ENCODE results near the gene DGKI. TPM values are rescaled to one million over a fixed set of nuclear protein-coding genes. Genes with fewer than 3 reads are reported as not detected.

The DGKI gene
- total RNA-seq, 1 experiment from 2014 or later, result 0.39 TPM

- H3K9me3 ChIP-seq (ENCODE audit: low read depth, low read length, poor library complexity, severe bottlenecking), result no peaks in the 10 kb centered on the region
- no TSS peak for BruUV-seq (replicated peaks)
- H3K27me3 ChIP-seq (replicated peaks; ENCODE audit: insufficient read depth, low read depth, low read length, poor library complexity), result peaks cover 21% of the 10 kb centered on the region
- H3K4me3 ChIP-seq (ENCODE audit: low read depth, low read length, poor library complexity, severe bottlenecking), result no peak overlapping the region
- no peak for DNase-seq (ENCODE audit: low spot score)
- no peaks in the 10 kb centered on the region for H3K36me3 ChIP-seq (ENCODE audit: insufficient read depth, low read length, poor library complexity, severe bottlenecking)
- TF ChIP-seq CTCF (conservative IDR thresholded peaks at IDR 0.05; ENCODE audit: low read depth, low read length) (no peak), EZH2 (IDR thresholded peaks at IDR 0.05; ENCODE audit: borderline replicate concordance, low read depth, low read length, poor library complexity, severe bottlenecking) (no peak)
- intact Hi-C loops (cut with micrococcal nuclease; ENCODE audit: unreplicated experiment), result no loop called here
- H3K4me1 ChIP-seq (ENCODE audit: insufficient read depth, low read length, poor library complexity, severe bottlenecking), result peaks cover 7% of the 10 kb centered on the region
- CTCF ChIA-PET, result no interaction called here
- no peak overlapping the region for H3K27ac ChIP-seq (ENCODE audit: low read depth, low read length, poor library complexity, severe bottlenecking)
- POLR2A ChIA-PET (ENCODE audit: low non-redundant PET), result no interaction called here
These were observed 92.6 kb downstream of the DGKI start for GRCh38 chr7:137753948-137754851.

DNA sequence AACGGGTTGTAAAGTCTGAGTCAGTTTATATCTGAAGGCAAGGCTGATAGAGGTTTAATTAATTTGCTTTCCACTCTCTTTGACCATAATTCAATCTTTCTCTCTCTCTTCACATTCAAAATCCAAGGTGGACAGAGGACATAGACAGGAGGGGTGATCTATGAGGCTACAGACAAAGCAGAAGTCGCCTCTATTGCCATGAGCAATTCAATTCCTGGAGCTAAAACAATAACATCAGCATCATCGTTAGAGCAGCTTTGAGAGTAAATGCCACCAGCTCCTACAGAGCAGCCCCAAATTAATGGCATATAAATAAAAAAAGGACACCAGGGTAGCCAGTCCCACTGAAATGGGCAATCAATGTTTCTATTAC lies 93.2 kb downstream of the DGKI start:
- DNase-seq (ENCODE audit: low spot score), result no peak
- TF ChIP-seq CTCF (conservative IDR thresholded peaks at IDR 0.05; ENCODE audit: low read depth, low read length), result no peak
- no peak for TF ChIP-seq EZH2 (IDR thresholded peaks at IDR 0.05; ENCODE audit: borderline replicate concordance, low read depth, low read length, poor library complexity, severe bottlenecking)
- Histone ChIP-seq H3K27me3 (replicated peaks; ENCODE audit: insufficient read depth, low read depth, low read length, poor library complexity) (peaks cover 21% of the 10 kb centered on the region), H3K36me3 (ENCODE audit: insufficient read depth, low read length, poor library complexity, severe bottlenecking) (no peaks in the 10 kb centered on the region), H3K9me3 (ENCODE audit: low read depth, low read length, poor library complexity, severe bottlenecking) (no peaks in the 10 kb centered on the region), H3K4me3 (ENCODE audit: low read depth, low read length, poor library complexity, severe bottlenecking) (no peak overlapping the region), H3K27ac (ENCODE audit: low read depth, low read length, poor library complexity, severe bottlenecking) (no peak overlapping the region), H3K4me1 (ENCODE audit: insufficient read depth, low read length, poor library complexity, severe bottlenecking) (peaks cover 7% of the 10 kb centered on the region)
- ChIA-PET CTCF (no interaction called here), POLR2A (ENCODE audit: low non-redundant PET) (no interaction called here)
- intact Hi-C loops (cut with micrococcal nuclease; ENCODE audit: unreplicated experiment), result no loop called here
- BruUV-seq (replicated peaks), result no TSS peak

GRCh38 chr7:137753067-137753466 lies 93.7 kb downstream of the DGKI start:
- DNase-seq (ENCODE audit: low spot score), result no peak

More at GRCh38 chr7:137753067-137753466, 93.7 kb downstream of the DGKI start:
- Histone ChIP-seq H3K9me3 (ENCODE audit: low read depth, low read length, poor library complexity, severe bottlenecking) (no peaks in the 10 kb centered on the region), H3K27ac (ENCODE audit: low read depth, low read length, poor library complexity, severe bottlenecking) (no peak overlapping the region), H3K36me3 (ENCODE audit: insufficient read depth, low read length, poor library complexity, severe bottlenecking) (no peaks in the 10 kb centered on the region), H3K4me1 (ENCODE audit: insufficient read depth, low read length, poor library complexity, severe bottlenecking) (peaks cover 7% of the 10 kb centered on the region), H3K27me3 (replicated peaks; ENCODE audit: insufficient read depth, low read depth, low read length, poor library complexity) (peaks cover 21% of the 10 kb centered on the region), H3K4me3 (ENCODE audit: low read depth, low read length, poor library complexity, severe bottlenecking) (no peak overlapping the region)
- POLR2A ChIA-PET (ENCODE audit: low non-redundant PET), result no interaction called here
- intact Hi-C loops (cut with micrococcal nuclease; ENCODE audit: unreplicated experiment), result no loop called here
- no peak for TF ChIP-seq EZH2 (IDR thresholded peaks at IDR 0.05; ENCODE audit: borderline replicate concordance, low read depth, low read length, poor library complexity, severe bottlenecking)
- CTCF ChIA-PET, result no interaction called here
- no TSS peak for BruUV-seq (replicated peaks)
